Heart left ventricle (tissue), 13 donors: Measurements from ENCODE around the gene CCNY.

Experiments used
- POLR2A ChIP-seq, 2 donors: fragments of 450-650 bp; IDR thresholded peaks; one replicate each; pipeline ENCODE4 v1.6.1; 2017; ENCODE audit warnings: antibody characterized with exemption in 2 of 2, mild to moderate bottlenecking in 2 of 2, moderate library complexity in 2 of 2
- TF ChIP-seq, protein P1 (sequence below), 12 donors: fragments of 200-600 bp; sonication (generic) in 4 of 12; IDR thresholded peaks; one replicate each; pipeline versions ENCODE4 v1.5.0 to v1.8.0; 2018 to 2022; ENCODE audit warnings: antibody characterized with exemption in 12 of 12, mild to moderate bottlenecking in 5 of 12
- donor health status: ischemic (EF 13 %, LVEDD 7.1; RV severe dilation, severe dysfunction).
- donor health status: DM: no; HTN: yes; CAD: no.
- donor health status: DM: no; HTN: no; CAD: no.
- donor health status: ischemic (EF 25% LVEDD 6.9; RV normal size, moderate dysfunction).
- donor health status: ischemic (EF 25% LVEDD 5.7; RV mildly dilated, moderate dysfunction).
- donor health status: ischemic (EF 35%, LVEDD 5.7; RV mildly dilated, moderate dysfunction).
- donor health status: nonischemic (EF 11% LVEDD 7.7; RV severe dilation, severe dysfunction).
- donor health status: DM: yes; HTN: yes; CAD: no.
- donor health status: PGD.
- donor health status: ischemic (EF 29% LVEDD 5.4; RV normal size, mild dysfunction).
- donor health status: nonischemic (EF 23%, LVEDD 6.1; RV moderate dilation, normal function).

- TF ChIP-seq, protein P1, sequence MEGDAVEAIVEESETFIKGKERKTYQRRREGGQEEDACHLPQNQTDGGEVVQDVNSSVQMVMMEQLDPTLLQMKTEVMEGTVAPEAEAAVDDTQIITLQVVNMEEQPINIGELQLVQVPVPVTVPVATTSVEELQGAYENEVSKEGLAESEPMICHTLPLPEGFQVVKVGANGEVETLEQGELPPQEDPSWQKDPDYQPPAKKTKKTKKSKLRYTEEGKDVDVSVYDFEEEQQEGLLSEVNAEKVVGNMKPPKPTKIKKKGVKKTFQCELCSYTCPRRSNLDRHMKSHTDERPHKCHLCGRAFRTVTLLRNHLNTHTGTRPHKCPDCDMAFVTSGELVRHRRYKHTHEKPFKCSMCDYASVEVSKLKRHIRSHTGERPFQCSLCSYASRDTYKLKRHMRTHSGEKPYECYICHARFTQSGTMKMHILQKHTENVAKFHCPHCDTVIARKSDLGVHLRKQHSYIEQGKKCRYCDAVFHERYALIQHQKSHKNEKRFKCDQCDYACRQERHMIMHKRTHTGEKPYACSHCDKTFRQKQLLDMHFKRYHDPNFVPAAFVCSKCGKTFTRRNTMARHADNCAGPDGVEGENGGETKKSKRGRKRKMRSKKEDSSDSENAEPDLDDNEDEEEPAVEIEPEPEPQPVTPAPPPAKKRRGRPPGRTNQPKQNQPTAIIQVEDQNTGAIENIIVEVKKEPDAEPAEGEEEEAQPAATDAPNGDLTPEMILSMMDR (IDR thresholded peaks at IDR 0.05): no peak
- TF ChIP-seq POLR2A (IDR thresholded peaks at IDR 0.05): no peak
These were observed 2.0 kb upstream of the CCNY start for GRCh38 chr10:35334297-35334696.
